Activated T-cell treated with anti-CD3 and anti-CD28 coated beads, Interleukin-2, amount 50 U/mL, for 48 hours (primary cell): ENCODE measurements around the gene NSL1.
A peak's percentile ranks its signal among the peaks of the same experiment; 100 is the strongest.

Experiments
- DNase-seq, 2 experiments: peaks; one replicate each; pipeline ENCODE4 v3.0.0-alpha.2; 2020

NSL1 gene

GRCh38 chr1:212791676-212792395 lies at the start of gene NSL1, which contains the start of gene TATDN3:
NSL1 (minus strand) TSS chr1:212791777; CDS start chr1:212791763, 14 bp downstream.
TATDN3 (plus strand) TSS chr1:212791894; CDS start chr1:212791922, 28 bp downstream.
- DNase-seq: peak; percentile 99 to 100

- DNase-seq: no peak
Measured at GRCh38 chr1:212838145-212838544, 46.6 kb upstream of the NSL1 start.

- peak in 1 of 2 experiments; percentile 21 for DNase-seq
Measured at GRCh38 chr1:212833211-212834207, 41.9 kb upstream of the NSL1 start.

GRCh38 chr1:212828395-212828794 lies 36.8 kb upstream of the NSL1 start:
- DNase-seq: no peak

- no peak for DNase-seq
Measured at GRCh38 chr1:212827831-212828278, 36.3 kb upstream of the NSL1 start.

GRCh38 chr1:212827171-212827776 lies 35.7 kb upstream of the NSL1 start:
- no peak for DNase-seq

GRCh38 chr1:212825798-212826452 lies 34.3 kb upstream of the NSL1 start:
- DNase-seq: no peak

- no peak for DNase-seq
Measured at GRCh38 chr1:212824201-212824600, 32.6 kb upstream of the NSL1 start.

- no peak for DNase-seq
Measured at GRCh38 chr1:212822956-212823355, 31.4 kb upstream of the NSL1 start.

GRCh38 chr1:212820969-212821368 lies 29.4 kb upstream of the NSL1 start:
- DNase-seq: no peak

- no peak for DNase-seq
Measured at GRCh38 chr1:212819726-212820125, 28.1 kb upstream of the NSL1 start.

GRCh38 chr1:212816567-212817278 lies 25.1 kb upstream of the NSL1 start:
- no peak for DNase-seq

- no peak for DNase-seq
Measured at GRCh38 chr1:212814537-212815334, 23.2 kb upstream of the NSL1 start.

GRCh38 chr1:212805767-212806166 lies 14.2 kb upstream of the NSL1 start:
- no peak for DNase-seq

- DNase-seq: no peak
Measured at GRCh38 chr1:212797681-212798080, 6.1 kb upstream of the NSL1 start.

- DNase-seq: no peak
Measured at GRCh38 chr1:212794561-212795014, 3.0 kb upstream of the NSL1 start.

- DNase-seq: no peak
Measured at GRCh38 chr1:212792396-212792908, 875 bp upstream of the NSL1 start.

- DNase-seq: no peak
Measured at GRCh38 chr1:212791261-212791675, 309 bp downstream of the NSL1 start.

GRCh38 chr1:212785871-212786270 lies 5.7 kb downstream of the NSL1 start:
- DNase-seq: no peak

- DNase-seq: no peak
Measured at GRCh38 chr1:212783976-212784375, 7.6 kb downstream of the NSL1 start.
